ENCODE data around the gene SUZ12.
A peak's percentile ranks its signal among the peaks of the same experiment; 100 is the strongest.
"Not testable (repeated sequence)": the region's sequence is repeated elsewhere in the genome, so short reads cannot be mapped to it uniquely, and the experiment has no call there.

SUZ12 gene

DNA sequence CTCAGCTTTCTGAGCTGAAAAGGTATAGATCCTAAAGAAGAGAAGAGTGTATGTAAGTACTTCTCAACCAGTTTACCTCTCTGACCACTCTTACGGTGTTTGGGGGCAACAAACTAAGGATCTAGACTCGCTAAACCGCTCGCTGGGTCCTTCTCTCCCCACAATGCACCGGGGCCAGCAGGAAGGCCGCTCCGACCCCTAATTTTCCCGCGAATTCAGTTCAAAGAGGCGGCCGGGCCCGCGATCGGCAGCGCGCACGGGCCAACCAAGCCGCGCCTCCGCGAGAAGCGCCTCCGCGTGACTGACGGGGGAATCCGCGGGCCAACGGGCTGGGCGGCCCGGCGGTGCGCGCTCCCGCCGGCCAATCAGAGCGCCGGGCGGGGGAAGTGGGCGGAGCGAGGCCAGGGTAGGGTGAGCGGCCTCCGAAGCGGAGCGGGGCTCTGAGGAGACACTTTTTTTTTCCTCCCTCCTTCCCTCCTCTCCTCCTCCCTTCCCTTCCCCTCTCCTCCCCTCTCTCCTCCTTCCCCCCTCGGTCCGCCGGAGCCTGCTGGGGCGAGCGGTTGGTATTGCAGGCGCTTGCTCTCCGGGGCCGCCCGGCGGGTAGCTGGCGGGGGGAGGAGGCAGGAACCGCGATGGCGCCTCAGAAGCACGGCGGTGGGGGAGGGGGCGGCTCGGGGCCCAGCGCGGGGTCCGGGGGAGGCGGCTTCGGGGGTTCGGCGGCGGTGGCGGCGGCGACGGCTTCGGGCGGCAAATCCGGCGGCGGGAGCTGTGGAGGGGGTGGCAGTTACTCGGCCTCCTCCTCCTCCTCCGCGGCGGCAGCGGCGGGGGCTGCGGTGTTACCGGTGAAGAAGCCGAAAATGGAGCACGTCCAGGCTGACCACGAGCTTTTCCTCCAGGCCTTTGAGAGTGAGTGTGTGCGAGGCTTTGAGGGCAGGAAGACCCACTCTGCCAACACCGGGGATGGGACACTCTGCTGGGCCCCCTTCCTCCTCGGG, at the start of gene SUZ12:
Gene SUZ12 (plus strand): TSS at position 393 of the 995 bp plus-strand sequence. CDS start 240 bp downstream, at position 633.
- DNase-seq (ENCODE audit: low read depth), result peak; percentile 76

DNA sequence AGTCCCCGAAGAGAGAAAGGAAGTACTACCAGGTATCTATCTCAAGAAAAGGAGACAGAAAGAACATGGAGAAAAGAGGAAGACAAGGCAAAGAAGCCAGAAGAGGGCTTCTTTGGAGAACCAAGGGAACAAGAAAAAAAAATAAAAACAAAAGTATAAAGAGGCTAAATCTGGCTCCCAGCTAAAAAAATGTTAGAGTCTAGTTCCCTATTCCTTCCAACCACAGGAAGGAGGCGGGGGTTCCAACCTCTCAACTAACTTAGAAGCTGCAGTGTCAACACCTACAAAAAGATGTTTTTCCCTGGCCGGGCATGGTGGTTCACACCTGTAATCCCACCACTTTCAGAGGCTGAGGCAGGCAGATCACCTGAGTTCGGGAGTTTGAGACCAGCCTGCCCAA, 48.7 kb upstream of the SUZ12 start:
- no peak for DNase-seq (ENCODE audit: low read depth)

DNA sequence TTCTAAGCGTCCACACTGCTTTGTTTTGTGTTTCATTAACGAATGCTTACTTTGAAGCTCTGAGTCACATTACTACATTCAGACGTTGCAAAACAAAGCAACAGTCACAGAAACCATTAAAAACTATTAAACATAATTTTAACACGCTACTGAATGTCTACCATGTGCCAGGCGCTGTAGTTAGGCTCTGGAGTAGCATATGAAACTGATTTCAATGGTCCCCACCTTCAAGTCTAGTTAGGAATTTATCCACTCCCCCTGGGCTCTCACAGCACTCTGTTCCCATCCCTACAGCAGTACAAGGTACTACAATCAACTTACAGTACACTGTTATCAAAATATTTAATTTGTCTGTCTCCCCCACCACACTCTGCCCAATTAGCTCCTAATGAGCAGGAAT, 35.9 kb upstream of the SUZ12 start:
- no peak for DNase-seq (ENCODE audit: low read depth)

DNA sequence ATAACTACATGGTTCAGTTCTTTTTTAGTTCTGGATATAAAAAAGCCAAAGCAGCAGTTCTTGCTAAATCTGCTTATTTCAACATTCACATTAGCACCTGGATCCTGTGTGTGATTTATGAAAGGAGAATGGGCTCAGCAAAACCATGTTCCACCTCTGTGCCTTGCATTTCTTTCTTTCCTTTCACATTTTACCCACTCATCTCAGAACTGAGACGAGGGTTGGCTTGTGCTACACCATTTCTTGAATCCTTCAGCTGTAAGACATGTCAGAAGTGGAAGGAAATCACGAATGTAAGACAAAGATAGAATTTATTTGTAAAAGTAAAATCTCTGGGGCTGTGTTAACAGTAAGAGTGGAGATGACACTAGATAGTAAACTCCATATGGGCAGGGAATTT, 34.1 kb upstream of the SUZ12 start:
- DNase-seq (ENCODE audit: low read depth), result no peak

DNA sequence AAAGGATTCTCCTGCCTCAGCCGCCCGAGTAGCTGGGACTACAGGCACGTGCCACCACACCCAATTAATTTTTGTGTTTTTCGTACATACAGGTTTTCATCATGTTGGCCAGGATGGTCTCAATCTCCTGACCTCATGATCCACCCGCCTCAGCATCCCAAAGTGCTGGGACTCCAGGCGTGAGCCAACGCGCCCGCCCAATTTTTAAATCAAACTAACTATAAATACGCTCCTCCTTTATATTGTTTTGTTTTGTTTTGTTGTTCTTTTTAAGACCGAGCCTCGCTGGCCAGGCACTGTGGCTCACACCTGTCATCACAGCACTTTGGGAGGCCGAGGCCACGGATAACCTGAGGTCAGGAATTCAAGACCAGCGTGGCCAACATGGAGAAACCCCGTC, 33.4 kb upstream of the SUZ12 start:
- DNase-seq (ENCODE audit: low read depth), result no peak

DNA sequence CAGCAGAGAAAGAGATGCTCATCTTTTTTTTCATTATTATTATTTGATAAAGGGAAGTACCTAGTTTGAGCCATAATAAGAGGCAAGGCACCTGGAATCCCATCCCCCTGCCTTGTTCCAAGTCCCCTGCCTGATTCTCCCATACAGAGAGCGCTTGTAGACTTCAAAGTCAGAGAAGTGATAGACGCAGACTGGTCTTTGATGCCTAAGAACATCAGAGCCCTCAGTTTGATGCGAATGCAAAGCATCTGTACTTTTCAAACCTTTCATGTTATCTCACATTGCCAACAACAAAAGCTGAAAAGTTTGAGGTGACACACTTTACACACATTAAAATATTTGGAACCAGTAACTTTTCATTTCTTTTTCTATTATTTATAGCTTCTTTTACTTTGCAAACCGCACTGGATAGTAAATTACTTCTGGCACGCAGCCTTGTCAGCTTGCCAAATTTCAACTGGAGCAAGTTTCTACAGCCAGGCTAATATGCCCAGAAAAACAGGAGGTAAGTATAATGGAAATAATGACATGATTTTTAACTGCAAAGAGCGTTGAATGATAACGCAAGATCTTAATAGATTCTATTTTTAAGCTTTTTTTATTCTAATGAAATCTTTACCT, 29.4 kb upstream of the SUZ12 start:
- no peak for DNase-seq (ENCODE audit: low read depth)

DNA sequence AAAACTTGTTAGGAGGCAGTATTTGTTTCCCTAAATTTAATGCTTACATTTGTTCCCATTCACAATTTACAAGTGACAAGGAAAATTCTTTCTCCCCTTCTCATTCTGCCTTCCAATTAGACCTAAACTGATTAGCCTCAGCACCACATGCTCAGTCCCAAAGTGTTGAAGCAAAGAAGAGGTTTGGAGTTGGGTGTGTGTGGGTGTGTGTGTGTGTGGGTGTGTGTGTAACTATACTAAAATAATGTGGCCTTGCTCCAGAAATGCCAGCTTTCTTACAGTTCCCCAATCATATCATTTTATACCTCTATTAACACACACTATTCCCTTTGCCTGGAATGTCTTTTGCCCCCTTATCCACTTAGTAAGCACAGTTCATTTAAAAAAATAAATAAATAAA, 28.4 kb upstream of the SUZ12 start:
- DNase-seq (ENCODE audit: low read depth), result no peak

DNA sequence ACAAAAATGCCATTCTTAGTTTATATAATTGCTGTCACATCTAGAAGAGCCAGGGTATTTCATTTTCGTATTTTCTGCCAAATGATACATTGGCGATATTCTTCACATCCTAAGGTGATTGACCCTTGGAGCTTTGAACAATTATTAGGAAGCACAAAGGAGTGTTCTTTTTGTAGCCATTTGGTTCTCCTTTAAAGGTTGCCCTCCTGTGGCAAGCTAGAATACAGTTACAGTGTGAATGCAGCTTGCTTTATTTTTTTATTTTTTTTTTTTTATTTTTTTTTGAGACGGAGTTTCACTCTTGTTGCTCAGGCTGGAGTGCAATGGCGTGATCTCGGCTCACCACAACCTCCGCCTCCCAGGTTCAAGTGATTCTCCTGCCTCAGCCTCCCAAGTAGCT, 24.1 kb upstream of the SUZ12 start:
- DNase-seq (ENCODE audit: low read depth), result not testable (repeated sequence)

DNA sequence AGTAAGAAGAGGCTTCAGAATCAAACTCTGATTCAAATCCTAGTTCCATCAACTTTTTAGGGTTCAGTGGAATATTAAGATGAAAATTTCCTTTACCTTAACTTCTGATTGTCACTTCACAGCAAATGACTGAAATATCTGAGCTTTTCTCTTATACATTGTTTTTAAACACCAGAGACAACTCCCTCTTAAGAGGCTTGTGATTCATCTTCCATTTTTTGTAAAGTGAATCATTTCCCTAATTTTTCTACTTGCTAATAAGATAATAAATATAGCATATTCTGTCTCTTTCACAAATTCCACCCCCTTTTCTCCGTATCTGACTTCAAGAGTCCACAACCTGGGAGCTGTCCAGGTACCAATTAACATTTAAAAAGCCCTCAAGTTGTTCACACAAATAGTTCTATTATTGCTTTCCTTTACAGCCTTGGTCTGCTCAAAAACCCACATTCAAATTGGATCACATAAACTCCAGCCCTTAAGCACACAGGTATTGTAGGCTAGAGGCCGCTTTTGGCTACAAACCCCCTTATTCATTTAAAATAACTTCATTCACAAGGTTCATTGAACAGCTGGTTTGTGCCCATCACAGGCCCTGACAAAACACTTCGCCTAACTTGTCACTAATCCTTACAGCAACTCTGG, 21.2 kb upstream of the SUZ12 start:
- DNase-seq (ENCODE audit: low read depth), result no peak

DNA sequence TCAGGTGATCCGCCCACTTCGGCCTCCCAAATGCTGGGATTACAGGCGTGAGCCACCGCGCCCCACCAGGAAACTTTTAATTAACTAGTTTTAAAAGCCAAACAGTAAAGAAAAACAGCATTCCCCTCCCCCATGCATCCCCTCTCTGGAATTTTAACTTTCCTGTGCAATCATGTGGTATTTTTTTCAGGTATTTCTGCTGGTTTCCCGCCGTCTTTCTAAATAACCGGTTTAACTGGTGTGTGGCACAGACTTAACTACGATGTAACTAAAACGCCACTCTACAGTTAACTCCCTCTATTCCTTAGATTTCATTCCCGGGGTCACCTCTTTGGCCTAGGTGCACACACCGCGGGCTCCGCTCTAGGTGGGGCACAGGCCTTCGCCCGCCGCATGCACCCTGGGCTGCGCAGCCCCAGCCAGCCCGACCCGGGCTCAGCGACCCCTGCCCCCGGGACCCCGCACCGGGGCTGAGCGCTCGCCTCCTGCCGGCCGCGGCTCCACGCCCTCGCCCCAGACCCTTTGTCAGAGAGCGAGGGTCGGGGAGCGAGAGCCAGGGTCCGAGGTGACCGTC, 20.2 kb upstream of the SUZ12 start:
- no peak for DNase-seq (ENCODE audit: low read depth)

DNA sequence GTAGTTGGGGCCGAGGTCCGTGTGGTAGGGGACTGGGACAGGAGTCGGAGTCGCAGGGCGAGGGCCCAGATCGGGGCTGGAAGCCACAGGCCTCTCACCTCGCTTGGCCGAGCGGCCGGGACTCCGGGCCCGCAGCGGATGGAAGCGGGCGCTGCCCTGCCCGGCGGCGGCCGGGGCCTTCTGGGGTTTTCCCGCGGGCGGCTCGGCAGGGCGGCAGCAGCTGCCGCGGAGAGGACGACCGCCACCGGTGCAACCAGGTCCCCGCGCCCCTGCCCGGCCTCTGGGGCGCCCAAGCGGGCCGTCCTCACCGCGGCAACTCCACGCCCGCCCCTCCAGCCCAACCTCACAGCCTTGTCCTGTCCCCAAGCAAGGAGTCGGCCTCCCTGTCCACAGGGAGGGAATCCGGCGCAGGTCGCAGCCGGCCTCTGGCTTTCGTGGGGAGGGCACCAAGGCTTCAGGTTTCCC, 19.7 kb upstream of the SUZ12 start:
- no peak for DNase-seq (ENCODE audit: low read depth)

DNA sequence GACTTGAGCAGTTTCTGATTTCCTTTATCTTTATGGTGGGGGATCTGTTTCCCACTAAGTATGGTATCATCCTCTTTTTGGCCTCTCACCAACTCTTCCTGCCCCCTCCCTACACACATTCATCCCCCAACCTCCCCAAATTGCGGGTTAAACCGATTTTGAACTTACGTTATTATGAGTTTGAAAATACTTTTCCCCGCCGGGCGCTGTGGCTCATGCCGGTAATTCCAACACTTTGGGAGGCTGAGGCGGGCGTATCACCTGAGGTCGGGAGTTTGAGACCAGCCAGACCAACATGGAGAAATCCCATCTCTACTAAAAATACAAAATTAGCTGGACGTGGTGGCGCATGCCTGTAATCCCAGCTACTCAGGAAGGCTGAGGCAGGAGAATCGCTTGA, 19.1 kb upstream of the SUZ12 start:
- DNase-seq (ENCODE audit: low read depth), result not testable (repeated sequence)

DNA sequence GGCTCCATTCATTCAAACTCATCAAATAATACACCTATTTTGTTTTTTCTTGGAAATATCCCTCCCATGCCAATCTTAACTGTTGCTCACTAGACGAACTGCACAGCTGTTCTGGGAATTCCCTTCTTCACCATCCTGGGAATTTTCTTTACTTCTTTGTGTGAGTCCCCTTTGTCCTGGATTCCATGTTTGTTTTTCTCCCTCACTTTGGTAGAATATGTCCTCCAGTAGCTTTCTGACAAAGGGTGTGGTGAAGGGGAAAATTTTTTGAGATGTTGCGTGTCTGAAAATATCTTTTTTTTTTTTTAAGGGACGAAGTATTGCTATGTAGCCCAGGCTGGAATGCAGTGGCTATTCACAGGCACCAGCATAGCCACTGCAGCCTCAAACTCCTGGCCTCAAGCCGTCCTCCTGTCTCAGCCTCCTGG, 18.1 kb upstream of the SUZ12 start:
- no peak for DNase-seq (ENCODE audit: low read depth)

DNA sequence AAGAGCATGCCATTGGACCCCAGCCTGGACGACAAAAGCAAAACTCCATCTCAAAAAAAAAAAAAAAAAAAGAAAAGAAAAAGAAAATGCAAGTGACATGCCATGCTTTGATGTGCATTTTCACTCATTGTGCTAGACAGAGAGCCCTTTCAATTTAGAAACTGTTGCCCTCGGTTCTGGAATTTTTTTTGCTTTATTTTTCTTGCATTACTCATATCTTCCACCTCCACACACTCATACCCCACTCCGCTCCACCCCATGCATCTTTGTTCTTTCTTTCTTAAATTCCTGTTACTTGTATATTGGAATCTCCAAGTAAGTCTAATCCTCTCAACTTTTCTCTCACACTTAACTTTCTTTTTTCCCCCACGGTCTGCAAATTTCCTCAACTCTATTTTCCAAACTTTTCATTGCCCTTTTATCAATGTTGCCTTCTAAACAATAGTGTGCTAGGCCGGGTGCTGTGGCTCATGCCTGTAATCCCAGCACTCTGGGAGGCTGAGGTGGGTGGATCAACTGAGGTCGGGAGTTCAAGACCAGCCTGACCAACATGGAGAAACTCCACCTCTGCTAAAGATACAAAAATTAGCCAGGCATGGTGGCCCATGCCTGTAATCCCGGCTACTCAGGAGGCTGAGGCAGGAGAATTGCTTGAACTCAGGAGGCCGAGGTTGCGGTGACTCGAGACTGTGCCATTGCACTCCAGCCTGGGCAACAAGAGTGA, 16.8 kb upstream of the SUZ12 start:
- no peak for DNase-seq (ENCODE audit: low read depth)

DNA sequence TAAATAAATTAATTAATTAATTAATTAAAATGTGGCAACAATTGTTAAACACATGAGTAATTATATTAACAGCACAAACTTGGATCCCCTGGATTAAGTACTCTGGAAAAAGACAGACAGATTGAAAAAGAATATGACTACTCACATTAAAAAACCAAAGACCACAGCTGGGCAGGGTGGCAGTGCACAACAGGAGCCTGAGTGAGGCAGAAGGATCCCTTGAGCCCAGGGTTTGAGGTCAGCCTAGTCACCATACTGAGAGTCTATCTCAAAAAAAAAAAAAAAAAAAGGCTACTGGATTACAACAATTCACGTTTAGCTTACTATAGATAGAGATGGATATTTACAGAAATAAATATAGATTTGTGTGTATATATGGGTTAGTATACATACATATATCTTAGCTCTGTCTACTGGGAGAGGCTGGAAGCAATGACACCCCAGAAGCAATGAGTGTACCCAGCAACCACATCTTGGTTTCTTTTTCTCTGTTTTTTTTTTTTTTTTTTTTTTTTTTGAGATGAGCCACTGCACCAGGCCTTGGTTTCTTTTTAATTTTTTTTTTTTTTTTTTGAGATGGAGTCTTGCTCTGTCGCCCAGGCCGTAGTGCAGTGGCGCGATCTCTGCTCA, 10.6 kb upstream of the SUZ12 start:
- DNase-seq (ENCODE audit: low read depth), result no peak

DNA sequence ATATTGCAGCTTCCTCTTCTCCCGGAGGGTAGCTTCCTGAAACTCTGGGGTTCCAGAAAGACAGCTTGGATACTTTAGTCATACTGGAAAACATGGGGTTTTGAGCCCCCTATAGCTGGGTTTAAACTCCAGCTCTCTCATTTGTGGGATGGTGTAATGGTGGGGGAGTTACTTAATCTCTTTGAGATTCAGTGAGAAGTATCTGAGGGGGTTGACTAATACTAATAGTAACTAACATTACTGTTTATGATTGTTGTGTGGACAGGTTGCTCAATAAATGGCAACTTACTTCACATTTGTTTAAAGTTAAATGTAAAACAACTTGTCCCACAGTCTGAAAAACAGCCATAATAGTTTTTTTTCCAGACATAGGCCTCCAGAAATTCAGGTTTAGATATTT, 5.1 kb upstream of the SUZ12 start:
- no peak for DNase-seq (ENCODE audit: low read depth)

DNA sequence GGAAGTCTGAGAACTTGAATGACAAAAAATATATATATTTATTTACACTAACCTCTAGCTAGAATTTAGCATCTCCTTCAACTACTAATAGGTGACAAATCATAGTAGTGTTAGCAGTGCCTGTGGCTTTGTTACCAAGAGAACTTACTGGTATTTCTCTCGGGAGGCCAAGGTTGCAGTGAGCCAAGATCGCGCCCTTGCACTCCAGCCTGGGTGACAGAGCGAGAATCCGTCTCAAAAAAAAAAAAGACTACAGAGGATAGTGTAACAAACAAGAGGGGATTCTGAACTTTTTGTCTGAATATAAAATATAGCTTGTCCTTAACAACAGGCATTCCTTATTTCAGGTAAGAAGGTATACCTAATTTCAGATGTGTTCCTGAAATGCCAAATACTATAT, 1.3 kb upstream of the SUZ12 start:
- DNase-seq (ENCODE audit: low read depth), result no peak

DNA sequence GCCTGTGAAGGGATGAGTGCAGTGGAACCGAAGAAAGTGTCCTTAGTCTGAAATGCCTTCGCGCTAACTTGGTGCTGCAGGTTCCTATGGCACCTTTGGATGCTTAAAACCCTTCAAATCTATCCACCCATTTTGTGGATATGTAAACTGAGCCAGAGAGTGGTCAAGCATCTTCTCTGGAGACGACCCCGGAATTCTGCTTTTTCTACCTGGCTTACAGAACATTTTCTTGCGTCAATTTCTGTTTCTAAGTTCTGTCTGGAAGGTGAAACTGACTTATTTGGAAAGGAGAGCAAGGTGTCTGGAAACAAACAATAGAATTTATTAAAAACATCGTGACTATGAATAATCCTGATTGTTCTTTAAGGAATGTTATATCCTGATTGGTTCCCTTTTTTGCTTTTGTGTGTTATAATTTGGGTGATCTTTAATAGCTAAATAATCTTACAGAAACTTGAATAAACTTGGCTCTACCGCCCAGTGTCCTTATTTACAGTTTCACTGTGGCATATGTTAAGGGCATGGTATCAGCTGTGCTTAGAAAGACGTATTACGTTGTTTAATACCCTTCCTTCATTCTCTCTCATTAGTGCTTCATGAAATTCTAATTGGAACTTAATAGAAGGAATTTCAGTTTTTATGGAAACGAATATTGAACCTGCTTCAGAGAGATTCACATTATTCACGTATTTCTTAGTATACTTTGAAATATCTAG, 1.3 kb downstream of the SUZ12 start:
- DNase-seq (ENCODE audit: low read depth), result not testable (repeated sequence)

DNA sequence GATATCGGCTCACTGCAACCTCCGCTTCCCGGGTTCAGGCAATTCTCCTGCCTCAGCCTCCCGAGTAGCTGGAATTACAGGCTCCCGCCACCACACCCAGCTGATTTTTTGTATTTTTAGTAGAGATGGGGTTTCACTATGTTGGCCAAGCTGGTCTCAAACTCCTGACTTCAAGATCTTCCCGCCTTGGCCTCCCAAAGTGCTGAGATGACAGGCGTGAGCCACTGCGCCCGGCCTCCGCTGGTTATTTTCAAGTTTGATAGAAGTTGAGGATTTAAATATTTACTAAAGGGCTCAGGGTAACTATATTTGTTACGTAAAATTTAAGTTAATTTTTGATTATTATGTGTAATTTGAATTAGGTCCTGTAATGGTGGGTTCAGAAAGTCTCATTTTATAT, 5.1 kb downstream of the SUZ12 start:
- not testable (repeated sequence) for DNase-seq (ENCODE audit: low read depth)

DNA sequence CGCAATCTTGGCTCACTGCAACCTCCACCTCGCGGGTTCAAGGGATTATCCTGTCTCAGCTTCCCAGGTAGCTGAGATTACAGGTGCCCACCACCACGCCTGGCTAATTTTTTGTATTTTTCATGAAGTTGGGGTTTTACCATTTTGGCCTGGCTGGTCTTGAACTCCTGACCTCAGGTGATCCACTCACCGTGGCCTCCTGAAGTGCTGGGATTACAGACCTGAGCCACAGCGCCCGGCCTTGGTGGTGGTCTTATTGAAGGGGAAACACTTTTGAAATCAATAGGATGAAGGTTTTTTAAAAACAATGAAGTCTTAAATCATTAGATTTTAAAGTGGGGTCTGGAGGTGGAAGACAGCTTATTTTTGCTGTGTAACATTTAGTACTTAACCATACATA, 5.6 kb downstream of the SUZ12 start:
- not testable (repeated sequence) for DNase-seq (ENCODE audit: low read depth)

DNA sequence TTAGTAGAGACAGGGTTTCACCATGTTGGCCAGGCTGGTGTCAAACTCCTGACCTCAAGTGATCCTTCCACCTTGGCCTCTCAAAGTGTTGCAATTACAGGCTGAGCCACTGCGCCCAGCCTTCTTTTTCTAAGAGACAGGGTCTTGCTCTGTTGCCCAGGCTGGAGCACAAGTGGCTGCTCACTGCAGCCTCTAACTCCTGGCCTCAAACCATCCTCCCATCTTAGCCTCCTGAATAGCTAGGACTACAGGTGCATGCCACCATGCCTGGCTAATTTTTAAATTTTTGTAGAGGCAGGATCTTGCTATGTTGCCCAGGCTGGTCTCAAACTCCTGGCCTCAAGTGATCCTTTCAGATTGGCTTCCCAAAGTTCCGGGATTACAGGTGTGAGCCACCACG, 15.1 kb downstream of the SUZ12 start:
- DNase-seq (ENCODE audit: low read depth), result not testable (repeated sequence)
